H7 (cell line): ENCODE results near the gene HYAL1. TPM values are rescaled to one million over a fixed set of nuclear protein-coding genes. Genes with fewer than 3 reads are reported as not detected.
"Not testable (repeated sequence)": the region's sequence is repeated elsewhere in the genome, so short reads cannot be mapped to it uniquely, and the experiment has no call there.

Experiments used
- DNase-seq: peaks from one replicate; pipeline ENCODE4 v3.0.0; 2012
- H3K27me3 ChIP-seq: 2 replicates; pipeline ENCODE4 v1.6.0; 2011; ENCODE audit warnings: mild to moderate bottlenecking, low read length; ENCODE audit not compliant: control insufficient read depth, insufficient read depth
- H3K36me3 ChIP-seq: replicated peaks from 2 replicates; pipeline ENCODE4 v1.5.1; 2011; ENCODE audit warnings: low read length; ENCODE audit not compliant: control insufficient read depth, insufficient read depth
- H3K4me3 ChIP-seq: 2 replicates; pipeline ENCODE4 v1.5.1; 2011; ENCODE audit warnings: low read depth, mild to moderate bottlenecking, control low read depth, low read length, moderate library complexity; ENCODE audit not compliant: insufficient read depth
- total RNA-seq: library from RNA; depleted of rRNA; stranded (reverse); fragments of >200 nt; shearing (Covaris generic); gene quantifications from 2 replicates; pipeline ENCODE4 v1.2.3, GENCODE V29; 2014

Gene HYAL1
- total RNA-seq, 1 experiment from 2014 or later, result 5.4 TPM

DNA sequence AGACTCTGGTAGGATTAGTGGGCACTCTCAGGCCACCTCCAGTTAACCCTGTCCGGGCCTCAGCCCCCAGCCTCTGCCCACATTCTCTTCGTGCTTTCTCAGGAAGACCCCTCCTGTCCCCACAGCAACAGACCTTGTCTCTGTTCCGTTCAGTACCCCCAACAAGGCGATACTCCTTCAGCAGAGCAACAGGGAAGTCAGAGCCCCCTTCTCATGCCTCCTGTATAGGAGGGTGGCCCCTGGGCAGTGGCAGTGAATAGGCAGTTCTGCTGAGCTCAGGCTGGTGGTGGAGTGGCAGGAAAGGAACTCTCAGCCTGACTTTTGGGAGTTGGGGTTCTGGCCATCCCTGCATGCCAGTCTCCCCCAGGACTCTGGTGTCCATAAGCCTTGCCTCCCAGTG lies 33.9 kb downstream of the HYAL1 start:
- peaks cover 14% of the 10 kb centered on the region for H3K27me3 ChIP-seq
- H3K36me3 ChIP-seq, result no peaks in the 10 kb centered on the region
- H3K4me3 ChIP-seq, result no peak overlapping the region
- DNase-seq, result no peak

DNA sequence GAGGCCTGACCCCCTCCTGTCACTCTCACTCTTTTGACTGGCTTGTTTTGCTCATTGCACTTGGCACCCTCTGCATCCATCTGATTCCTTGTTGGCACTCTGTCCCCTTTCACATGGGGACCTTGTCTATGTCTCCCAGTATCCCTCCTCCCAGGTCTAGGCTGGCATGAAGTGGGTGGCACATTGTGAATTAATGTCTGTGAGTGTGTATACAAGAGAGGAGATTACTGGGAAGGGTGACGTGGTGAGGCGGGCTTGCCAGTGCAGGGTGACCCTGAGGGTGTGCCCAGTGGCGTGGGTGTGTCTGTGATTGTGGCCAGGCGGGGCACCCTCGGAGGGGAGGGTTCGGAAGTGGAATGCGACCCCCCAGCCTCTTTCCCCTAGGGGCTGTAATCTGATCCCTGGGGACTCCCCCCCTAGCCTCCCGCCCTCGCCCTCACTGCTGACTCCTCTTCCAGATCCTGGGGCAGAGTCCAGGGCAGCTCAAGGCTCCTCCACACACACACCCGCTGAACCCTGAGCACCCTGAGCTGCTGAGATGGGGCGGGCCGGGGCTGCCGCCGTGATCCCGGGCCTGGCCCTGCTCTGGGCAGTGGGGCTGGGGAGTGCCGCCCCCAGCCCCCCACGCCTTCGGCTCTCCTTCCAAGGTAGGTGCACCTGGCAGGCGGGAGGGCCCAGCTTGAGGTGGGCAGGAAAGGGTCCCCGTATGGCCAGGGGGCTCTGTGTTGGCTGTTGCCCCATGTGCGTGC lies 34.5 kb downstream of the HYAL1 start, which contains the start of gene SEMA3B:
TSS of gene SEMA3B (plus strand) at position 445 of the 749 bp plus-strand sequence. CDS start at position 539, 94 bp downstream.
- Histone ChIP-seq H3K27me3 (peaks cover 9% of the 10 kb centered on the region), H3K36me3 (no peaks in the 10 kb centered on the region), H3K4me3 (no peak within 1 kb of the TSS)
- DNase-seq, result peak; percentile 82

DNA sequence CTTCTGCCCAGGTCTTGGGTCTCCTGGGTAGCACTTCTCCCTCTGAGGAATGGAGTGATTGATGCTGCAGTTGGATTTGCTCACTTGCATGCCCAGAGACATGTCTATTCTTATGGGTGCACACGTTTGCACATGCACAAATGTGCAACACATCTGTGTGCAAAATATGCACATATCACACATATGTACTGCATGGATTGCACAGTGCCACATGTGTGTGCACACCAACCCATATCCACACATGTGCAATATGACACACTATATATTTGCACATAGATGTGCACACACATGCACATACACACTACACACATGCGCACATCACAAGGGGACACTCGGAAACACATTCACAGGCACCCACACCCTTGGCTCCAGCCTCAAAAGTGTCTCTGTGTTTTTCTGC lies 35.1 kb downstream of the HYAL1 start:
- Histone ChIP-seq H3K27me3 (peaks cover 3% of the 10 kb centered on the region), H3K4me3 (no peak overlapping the region), H3K36me3 (no peaks in the 10 kb centered on the region)
- DNase-seq, result no peak

DNA sequence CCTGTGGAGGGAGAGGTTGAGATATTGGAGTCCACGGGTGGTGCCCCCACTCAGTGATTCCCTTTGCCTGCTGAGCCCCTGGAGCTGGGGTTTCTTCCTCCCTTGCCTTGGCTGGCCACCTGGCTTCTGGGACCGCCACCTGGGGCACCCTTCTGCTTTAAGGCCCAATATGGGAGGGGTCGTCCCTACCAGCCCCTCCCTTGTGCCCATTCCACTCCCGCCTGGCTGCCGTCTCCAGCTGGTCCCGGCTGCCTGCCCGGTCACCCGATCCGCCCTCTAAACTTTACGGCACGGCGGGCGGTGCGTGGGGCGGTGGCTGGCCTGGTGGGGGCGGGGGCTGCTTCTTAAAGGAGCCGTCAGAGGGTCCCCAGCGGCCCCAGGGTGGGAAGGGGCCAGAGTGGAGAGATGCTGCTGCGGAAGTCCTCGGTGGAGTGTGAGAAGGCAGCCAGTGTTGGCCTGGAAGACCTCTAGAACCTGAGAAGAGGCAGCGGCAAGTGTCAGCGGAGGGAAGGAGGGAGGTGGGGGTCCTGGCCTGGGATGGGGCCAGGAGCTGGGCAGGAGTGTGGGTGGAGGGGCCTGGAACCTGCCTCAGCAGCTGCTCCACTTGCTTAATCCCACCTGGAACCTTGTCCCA lies 36.0 kb downstream of the HYAL1 start:
- 0 out of 2 replicates have a peak overlapping the region, but pooled peaks have one; percentile 2 for H3K4me3 ChIP-seq
- no peaks in the 10 kb centered on the region for H3K36me3 ChIP-seq
- DNase-seq, result peak; percentile 85
- no peaks in the 10 kb centered on the region for H3K27me3 ChIP-seq

DNA sequence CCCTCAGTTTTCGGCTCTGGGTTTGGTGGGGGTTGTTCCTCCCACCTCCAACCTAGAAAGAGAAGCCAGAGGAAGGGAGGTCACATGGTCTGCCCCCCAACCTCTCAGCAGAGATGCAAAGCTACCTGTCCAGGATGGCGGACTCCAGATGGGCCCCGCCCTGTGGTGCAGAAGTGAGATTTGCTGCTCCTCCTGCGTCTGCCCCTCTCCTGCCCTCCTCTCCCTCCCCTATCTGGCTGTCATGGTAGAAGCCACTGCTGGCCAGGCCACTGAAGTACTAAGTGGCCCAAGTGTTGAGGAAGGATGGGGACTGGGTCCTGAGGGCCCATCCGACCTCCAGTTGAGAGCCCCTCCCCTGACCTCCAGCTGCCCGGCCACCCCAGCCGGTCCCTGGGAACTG lies 36.5 kb downstream of the HYAL1 start:
- Histone ChIP-seq H3K4me3 (no peak overlapping the region), H3K27me3 (no peaks in the 10 kb centered on the region), H3K36me3 (no peaks in the 10 kb centered on the region)
- no peak for DNase-seq

DNA sequence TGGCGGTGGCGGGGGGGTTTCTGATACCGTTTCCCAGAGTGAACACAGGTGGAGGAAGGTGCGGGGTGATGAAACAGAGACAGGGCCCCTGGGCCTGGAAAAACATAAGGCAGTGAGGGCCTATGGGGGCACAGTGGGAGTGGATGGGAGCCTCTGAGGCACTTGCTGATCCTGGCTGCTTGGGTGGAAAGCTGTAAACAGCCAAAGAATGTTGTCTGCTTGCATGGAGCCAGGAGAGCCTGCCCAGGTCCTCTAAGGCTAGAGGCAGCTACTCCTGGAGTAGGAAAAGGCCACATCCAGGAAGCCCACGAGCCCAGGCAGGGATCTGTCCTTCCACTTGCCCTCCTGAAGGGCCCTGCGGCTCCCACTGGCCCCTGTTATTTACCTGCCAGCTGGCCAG lies 37.4 kb downstream of the HYAL1 start:
- Histone ChIP-seq H3K36me3 (no peaks in the 10 kb centered on the region), H3K4me3 (no peak overlapping the region), H3K27me3 (no peaks in the 10 kb centered on the region)
- DNase-seq, result no peak

DNA sequence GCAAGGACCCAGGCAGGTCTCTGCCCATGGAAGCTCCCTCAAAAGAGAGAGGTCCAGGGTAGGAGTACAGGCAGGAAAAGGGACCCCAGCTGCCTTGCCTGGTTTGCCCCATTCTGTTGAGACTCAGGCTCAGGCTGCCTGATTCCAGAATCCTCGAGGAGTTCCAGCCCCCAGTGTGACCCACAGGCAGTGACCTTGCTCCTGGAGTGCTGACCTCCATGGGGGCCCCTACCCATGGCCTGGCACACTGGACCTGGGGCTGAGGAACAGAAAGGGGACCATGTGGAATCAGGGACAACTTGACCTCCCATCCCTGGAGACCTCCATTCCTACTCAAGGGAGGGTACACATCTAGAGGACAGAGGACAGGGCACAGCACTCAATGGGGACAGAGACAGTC lies 37.8 kb downstream of the HYAL1 start:
- no peak for DNase-seq
- H3K4me3 ChIP-seq, result no peak overlapping the region
- no peaks in the 10 kb centered on the region for H3K36me3 ChIP-seq
- H3K27me3 ChIP-seq, result no peaks in the 10 kb centered on the region

DNA sequence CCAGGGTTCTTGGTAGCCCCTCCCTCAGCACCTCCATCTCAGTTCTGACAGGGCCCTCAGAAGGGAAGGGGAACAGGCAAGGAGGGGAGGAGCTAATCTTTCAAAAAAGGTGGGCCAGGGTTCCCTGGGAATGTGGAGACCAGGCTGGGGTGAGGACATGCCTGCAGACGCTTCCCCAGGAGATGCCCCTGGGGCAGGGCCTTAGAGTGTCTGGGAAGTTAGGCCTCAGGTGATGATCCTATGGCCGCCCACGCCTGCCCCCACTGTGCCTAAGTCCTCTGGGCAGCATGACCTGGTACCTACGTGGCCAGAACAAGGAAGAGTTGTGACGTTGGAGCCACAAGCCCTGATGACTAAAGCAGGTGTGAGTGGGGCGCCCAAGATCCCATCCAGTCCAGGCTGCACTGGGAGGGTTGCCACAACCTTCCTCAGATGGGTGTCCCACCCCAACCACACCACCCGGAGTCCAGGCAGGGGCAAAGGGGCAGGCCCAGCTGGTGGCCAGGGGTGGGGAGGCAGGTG lies 38.3 kb downstream of the HYAL1 start:
- no peak overlapping the region for H3K4me3 ChIP-seq
- DNase-seq, result no peak
- H3K27me3 ChIP-seq, result no peaks in the 10 kb centered on the region
- no peaks in the 10 kb centered on the region for H3K36me3 ChIP-seq

DNA sequence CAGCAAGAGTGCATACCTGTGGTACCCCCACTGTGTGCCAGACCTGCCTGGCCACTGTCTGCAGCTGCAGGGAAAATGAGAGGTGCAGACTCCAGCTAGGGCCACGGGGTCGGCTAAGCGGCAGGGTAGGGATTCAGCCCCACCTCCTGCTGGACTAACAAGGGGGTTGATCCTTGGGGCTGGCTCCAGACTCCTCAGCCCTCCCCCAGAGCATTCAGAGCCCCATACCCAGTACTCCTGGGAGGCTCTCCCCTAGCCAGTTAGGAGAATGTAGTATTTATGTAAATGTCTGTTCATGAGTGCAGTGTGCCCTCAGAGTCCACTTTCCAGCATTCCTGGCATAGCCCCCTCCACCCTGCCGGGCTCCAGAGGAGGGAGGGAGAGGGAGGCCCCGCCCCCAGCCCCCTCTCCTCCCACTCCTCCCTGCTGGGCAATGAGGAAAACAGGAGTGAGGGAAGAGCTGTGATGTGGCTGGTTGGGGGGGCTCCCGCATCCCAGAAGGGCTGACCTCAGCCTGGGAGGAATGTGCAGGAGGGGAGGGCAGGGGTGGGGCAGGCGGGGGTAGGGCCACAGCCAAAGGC lies 38.9 kb downstream of the HYAL1 start:
- DNase-seq, result peak; percentile 98
- H3K4me3 ChIP-seq, result no peak overlapping the region
- no peaks in the 10 kb centered on the region for H3K36me3 ChIP-seq
- no peaks in the 10 kb centered on the region for H3K27me3 ChIP-seq

DNA sequence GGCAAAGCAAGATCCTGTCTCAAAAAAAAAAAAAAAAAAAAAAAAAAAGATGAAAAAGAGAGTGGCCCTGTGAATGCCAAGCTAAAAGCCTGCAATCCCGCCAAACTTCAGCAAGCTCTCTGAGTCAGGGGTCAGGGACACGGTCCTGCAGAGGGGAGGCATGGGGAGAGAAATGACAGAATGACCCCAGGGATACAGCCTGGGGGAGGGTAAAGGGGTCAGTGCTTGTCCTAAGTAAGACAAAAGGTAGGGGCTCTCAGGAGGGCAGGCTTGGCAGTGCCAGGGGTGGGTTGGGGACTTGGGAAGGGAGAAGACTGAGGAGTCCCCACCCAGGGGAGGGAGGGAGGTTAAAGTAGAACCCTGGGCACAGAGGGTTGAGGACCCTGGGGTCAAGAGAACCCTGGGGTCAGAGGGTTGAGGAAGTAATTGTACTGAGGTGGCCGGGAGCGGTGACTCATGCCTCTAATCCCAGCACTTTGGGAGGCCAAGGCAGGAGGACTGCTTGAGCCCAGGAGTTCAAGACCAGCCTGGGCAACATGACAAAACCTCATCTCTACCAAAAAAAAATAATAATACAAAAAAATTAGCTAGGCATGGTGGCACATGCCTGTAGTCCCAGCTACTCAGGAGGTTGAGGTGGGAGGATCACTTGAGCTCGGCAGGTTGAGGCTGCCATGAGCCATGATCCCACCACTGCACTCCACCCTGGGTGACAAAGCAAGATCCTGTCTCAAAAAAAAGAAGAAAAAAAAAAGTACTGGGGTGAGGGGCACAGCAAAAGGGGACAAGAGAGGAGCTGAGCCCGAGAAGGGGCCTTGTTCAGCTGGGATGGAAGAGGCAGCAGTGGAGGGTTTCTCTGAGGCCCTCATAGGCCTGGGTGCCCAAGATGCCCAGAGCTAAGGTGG lies 39.6 kb downstream of the HYAL1 start:
- DNase-seq, result no peak
- no peak overlapping the region for H3K4me3 ChIP-seq
- no peaks in the 10 kb centered on the region for H3K27me3 ChIP-seq
- no peaks in the 10 kb centered on the region for H3K36me3 ChIP-seq

DNA sequence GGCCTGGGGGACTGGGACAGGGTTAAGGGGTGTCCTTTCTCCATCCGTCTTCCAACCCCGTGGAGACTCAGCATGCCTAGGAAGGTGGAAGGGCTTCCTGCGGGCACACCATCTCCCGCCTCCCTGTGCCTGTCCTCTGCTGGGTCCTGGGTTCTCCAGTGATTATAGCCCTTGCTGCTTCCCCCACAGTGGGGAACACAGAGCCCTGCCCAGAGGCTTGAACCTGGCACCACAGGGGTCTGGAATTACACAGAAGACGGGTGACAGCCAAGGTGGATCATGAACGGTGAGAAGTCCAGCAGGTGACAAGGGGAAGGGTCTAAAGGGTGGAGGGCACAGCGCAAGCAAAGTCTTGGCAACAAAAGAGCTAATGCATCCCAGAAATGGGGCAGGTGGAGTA lies 40.6 kb downstream of the HYAL1 start:
- H3K4me3 ChIP-seq, result no peak overlapping the region
- peaks cover 2% of the 10 kb centered on the region for H3K36me3 ChIP-seq
- DNase-seq, result no peak
- H3K27me3 ChIP-seq, result no peaks in the 10 kb centered on the region

DNA sequence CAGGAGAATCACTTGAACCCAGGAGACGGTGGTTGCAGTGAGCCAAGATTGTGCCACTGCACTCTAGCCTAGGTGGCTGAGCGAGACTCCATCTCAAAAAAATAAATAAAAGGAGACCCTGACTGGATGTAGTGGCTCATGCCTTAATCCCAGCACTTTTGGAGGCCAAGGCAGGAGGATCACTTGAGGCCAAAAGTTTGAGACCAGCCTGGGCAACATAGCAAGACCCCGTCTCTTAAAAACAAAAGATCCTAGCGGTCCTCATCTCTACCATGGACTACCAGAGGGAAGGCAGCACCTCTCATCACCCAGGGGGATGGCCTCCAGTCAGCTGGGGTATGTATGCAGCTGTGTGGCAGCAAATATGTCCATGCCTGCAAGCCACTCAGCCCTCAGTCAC lies 41.2 kb downstream of the HYAL1 start:
- H3K36me3 ChIP-seq, H3K27me3 ChIP-seq, DNase-seq, H3K4me3 ChIP-seq: not testable (repeated sequence)

DNA sequence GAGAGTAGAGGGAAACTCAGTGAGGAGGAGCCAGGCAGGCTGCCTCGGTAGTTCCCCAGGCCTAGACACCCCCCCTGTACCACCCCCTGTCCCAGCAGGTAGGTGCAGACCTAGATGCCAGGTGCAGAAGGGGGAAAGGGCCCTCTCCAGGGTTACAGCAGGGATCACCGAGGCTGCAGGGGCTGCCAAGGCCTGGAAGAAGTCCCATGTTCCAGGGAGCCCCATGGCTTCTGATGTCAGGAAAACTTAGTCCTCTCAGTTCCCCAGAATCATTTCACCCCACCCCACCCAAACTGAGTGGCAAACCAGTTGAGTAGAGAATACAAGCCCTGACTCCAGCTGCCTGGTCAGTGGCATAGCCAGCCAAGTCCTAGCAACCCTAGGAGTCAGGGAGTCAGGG lies 41.9 kb downstream of the HYAL1 start:
- DNase-seq, result no peak
- no peaks in the 10 kb centered on the region for H3K27me3 ChIP-seq
- peaks cover 12% of the 10 kb centered on the region for H3K36me3 ChIP-seq
- no peak overlapping the region for H3K4me3 ChIP-seq

DNA sequence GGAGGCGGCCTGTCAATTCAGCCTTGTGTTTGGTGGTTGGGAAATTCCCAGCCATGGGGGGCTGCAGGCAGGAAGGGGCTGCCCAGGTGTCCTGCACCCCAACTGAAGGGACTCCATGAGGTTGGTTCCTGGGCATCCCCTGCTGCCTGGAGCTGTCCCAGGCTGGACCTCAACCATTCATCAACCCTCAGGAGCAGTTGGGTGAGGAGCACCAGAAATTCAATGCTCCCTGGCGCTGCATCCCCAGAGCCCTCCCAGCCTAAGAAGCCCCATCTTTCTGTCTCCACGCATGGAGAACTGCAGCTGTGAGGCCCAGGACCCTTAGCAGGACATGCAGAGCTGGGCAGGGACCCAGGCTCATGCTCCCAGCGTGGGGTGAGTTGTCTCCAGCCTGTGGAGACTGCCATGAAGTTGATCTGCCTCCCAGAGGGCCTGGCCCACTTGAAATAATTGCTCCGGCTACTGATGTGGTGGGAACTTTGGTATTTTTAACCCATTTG lies 42.4 kb downstream of the HYAL1 start:
- Histone ChIP-seq H3K36me3 (peaks cover 17% of the 10 kb centered on the region), H3K27me3 (no peaks in the 10 kb centered on the region), H3K4me3 (peak overlapping the region; percentile 51; the same call in 1 of the 2 replicates)
- DNase-seq, result no peak
